ENCODE measurements around the gene CCDC91. TPM values are rescaled to one million over a fixed set of nuclear protein-coding genes. Genes with fewer than 3 reads are reported as not detected.

The CCDC91 gene
- total RNA-seq, 1 experiment from 2014 or later = 35.9 TPM

DNA sequence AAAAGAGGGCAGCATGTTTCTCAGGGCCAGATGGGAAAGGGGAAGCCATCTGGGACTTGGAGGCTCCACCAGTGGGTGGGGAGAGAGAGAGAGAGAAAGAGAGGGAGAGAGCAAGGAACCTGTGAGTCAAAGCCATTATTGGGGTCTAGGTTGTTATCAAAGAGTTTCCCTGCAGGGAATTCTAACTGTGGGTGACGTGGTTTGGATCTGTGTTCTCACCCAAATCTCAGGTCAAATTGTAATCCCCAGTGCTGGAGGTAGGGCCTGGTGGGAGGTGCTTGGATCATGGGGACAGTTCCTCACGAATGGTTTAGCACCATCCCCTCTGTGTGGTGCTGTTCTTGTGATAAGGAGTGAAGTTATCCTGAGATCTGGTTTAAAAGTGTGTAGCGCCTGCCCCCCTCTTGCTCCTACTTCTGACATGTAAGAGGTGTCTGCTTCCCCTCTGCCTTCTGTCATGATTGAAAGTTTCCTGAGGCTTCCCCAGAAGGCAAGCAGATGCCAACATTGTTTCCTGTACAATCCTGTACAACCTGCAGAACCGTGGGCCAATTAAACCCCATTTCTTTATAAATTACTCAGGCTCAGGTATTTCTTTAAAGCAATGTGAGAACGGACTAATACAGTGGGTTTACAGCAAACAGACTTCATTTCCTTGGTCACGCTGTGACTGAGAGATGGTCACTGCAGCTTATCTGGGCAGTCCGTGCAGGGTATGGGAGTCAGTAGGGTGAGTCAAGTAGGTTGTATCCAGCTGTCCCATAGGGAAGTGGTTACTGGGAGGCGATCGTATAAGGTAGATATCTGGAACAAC is 52.4 kb downstream of the CCDC91 start:
- Mint-ChIP-seq H3K27ac (ENCODE audit: low read depth, unreplicated experiment) (no peak overlapping the region), H3K9me3 (ENCODE audit: unreplicated experiment) (no peaks in the 10 kb centered on the region), H3K36me3 (ENCODE audit: insufficient read depth, unreplicated experiment) (no peaks in the 10 kb centered on the region), H3K4me1 (ENCODE audit: insufficient read depth, unreplicated experiment) (no peaks in the 10 kb centered on the region), H3K27me3 (ENCODE audit: insufficient read depth, unreplicated experiment) (no peaks in the 10 kb centered on the region), H3K4me3 (ENCODE audit: unreplicated experiment) (no peak overlapping the region)
- no peak for DNase-seq (ENCODE audit: unreplicated experiment)
- ChIA-PET CTCF (interaction anchor here (0.6 kb wide), 1 partner anchor 832 kb away, joined by 3 read pairs; no protein-coding TSS in a partner anchor), POLR2A (no interaction called here)
- BruUV-seq (replicated peaks) = no TSS peak
- TF ChIP-seq, protein P1, sequence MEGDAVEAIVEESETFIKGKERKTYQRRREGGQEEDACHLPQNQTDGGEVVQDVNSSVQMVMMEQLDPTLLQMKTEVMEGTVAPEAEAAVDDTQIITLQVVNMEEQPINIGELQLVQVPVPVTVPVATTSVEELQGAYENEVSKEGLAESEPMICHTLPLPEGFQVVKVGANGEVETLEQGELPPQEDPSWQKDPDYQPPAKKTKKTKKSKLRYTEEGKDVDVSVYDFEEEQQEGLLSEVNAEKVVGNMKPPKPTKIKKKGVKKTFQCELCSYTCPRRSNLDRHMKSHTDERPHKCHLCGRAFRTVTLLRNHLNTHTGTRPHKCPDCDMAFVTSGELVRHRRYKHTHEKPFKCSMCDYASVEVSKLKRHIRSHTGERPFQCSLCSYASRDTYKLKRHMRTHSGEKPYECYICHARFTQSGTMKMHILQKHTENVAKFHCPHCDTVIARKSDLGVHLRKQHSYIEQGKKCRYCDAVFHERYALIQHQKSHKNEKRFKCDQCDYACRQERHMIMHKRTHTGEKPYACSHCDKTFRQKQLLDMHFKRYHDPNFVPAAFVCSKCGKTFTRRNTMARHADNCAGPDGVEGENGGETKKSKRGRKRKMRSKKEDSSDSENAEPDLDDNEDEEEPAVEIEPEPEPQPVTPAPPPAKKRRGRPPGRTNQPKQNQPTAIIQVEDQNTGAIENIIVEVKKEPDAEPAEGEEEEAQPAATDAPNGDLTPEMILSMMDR (IDR thresholded peaks at IDR 0.05; ENCODE audit: unreplicated experiment) = no peak
- intact Hi-C loops (cut with micrococcal nuclease) = no loop called here

DNA sequence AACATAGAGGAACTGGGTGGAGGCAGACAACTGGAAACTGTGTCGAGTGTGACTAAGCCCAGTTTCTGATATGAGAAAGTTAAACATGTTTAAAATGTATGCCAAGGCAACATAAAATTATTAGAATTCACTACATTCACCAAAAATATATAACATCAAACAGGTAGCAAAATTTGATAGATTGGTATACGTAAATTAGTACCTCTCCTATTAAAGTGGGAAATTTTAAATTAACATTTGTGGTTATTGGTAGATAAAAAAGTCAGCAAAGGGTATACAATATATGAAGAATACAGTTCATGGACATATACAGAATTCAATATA is 53.0 kb downstream of the CCDC91 start:
- H3K36me3 Mint-ChIP-seq (ENCODE audit: insufficient read depth, unreplicated experiment) = no peaks in the 10 kb centered on the region
- BruUV-seq (replicated peaks) = no TSS peak
- no peak overlapping the region for H3K27ac Mint-ChIP-seq (ENCODE audit: low read depth, unreplicated experiment)

DNA sequence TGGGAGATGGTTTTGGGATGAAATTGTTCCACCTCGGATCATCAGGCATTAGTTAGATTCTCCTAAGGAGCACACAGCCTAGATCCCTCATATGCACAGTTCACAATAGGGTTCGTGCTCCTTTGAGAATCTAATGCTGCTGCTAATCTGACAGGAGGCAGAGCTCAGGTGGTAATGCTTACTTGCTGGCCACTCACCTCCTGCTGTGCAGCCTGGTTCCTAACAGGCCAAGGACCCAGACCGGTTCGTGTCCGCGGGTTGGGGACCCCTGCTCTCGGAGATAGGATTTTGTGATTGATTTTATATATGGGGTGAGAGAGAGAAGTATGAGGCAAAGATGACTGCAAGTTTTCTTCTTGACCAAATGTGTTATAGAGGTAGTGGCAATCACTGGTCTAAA is 57.5 kb downstream of the CCDC91 start:
- Mint-ChIP-seq H3K4me1 (ENCODE audit: insufficient read depth, unreplicated experiment) (peaks cover 14% of the 10 kb centered on the region), H3K27ac (ENCODE audit: low read depth, unreplicated experiment) (no peak overlapping the region), H3K36me3 (ENCODE audit: insufficient read depth, unreplicated experiment) (no peaks in the 10 kb centered on the region), H3K4me3 (ENCODE audit: unreplicated experiment) (no peak overlapping the region), H3K27me3 (ENCODE audit: insufficient read depth, unreplicated experiment) (no peaks in the 10 kb centered on the region), H3K9me3 (ENCODE audit: unreplicated experiment) (no peaks in the 10 kb centered on the region)
- CTCF ChIA-PET = interaction anchor here (1.5 kb wide), 1 partner anchor 13 kb away, joined by 3 read pairs; no protein-coding TSS in a partner anchor
- POLR2A ChIA-PET = interaction anchor here (1.5 kb wide), 1 partner anchor 14 kb away, joined by 5 read pairs; no protein-coding TSS in a partner anchor
- BruUV-seq (replicated peaks) = no TSS peak
- TF ChIP-seq, protein P1 (IDR thresholded peaks at IDR 0.05; ENCODE audit: unreplicated experiment) = no peak
- DNase-seq (ENCODE audit: unreplicated experiment) = no peak
- intact Hi-C loops (cut with micrococcal nuclease) = no loop called here

More for the DNA sequence above, 53.0 kb downstream of the CCDC91 start:
- ChIA-PET POLR2A (no interaction called here), CTCF (no interaction called here)
- Mint-ChIP-seq H3K9me3 (ENCODE audit: unreplicated experiment) (no peaks in the 10 kb centered on the region), H3K27me3 (ENCODE audit: insufficient read depth, unreplicated experiment) (no peaks in the 10 kb centered on the region), H3K4me1 (ENCODE audit: insufficient read depth, unreplicated experiment) (peaks cover 4% of the 10 kb centered on the region), H3K4me3 (ENCODE audit: unreplicated experiment) (no peak overlapping the region)
- no peak for DNase-seq (ENCODE audit: unreplicated experiment)
- TF ChIP-seq, protein P1 (IDR thresholded peaks at IDR 0.05; ENCODE audit: unreplicated experiment) = no peak
- intact Hi-C loops (cut with micrococcal nuclease) = no loop called here

DNA sequence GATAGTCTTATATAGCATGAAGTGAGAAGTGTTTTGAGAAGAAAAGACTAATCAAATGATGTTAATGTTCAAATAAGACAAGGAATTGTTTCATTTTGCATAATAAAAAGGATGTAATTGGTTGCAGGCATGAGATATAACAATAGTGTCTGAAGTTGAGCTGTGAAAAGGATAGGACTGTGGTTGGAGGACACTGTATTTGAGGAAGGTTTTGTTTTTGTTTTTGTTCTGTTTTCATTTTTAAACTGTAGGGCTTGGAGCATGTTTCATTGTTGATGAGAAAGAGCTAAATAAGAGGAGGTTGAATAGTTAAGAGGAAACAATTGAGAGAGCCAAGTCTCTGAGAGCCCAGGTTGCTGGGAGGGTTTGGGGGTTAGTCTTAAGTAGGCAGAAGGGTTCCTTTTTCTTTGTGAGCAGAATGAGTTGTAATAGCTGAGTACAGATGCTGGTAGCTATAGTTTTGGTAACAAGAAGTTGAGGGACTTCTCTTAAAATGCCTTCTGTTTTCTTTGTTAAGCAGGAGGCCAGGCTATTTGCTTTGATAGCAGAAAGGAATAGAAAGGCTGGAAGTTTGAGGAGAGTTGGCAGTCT is 58.4 kb downstream of the CCDC91 start:
- no peak for DNase-seq (ENCODE audit: unreplicated experiment)
- BruUV-seq (replicated peaks) = no TSS peak
- no peaks in the 10 kb centered on the region for H3K27me3 Mint-ChIP-seq (ENCODE audit: insufficient read depth, unreplicated experiment)
- TF ChIP-seq, protein P1 (IDR thresholded peaks at IDR 0.05; ENCODE audit: unreplicated experiment) = no peak
- no peaks in the 10 kb centered on the region for H3K36me3 Mint-ChIP-seq (ENCODE audit: insufficient read depth, unreplicated experiment)
- ChIA-PET POLR2A (interaction anchor here (0.5 to 1.5 kb wide), 3 partner anchors 9 to 23 kb away, joined by 3 to 5 read pairs (median 4); no protein-coding TSS in a partner anchor), CTCF (interaction anchor here (0.6 to 1.5 kb wide), 3 partner anchors 9 to 264 kb away, joined by 3 to 6 read pairs (median 4); no protein-coding TSS in a partner anchor)
- peak overlapping the region; percentile 4 for H3K27ac Mint-ChIP-seq (ENCODE audit: low read depth, unreplicated experiment)
- intact Hi-C loops (cut with micrococcal nuclease) = no loop called here
- no peak overlapping the region for H3K4me3 Mint-ChIP-seq (ENCODE audit: unreplicated experiment)
- peaks cover 21% of the 10 kb centered on the region for H3K4me1 Mint-ChIP-seq (ENCODE audit: insufficient read depth, unreplicated experiment)
- no peaks in the 10 kb centered on the region for H3K9me3 Mint-ChIP-seq (ENCODE audit: unreplicated experiment)

Measured in MCF 10A (cell line).